RWPE2 (cell line): ENCODE measurements around the gene EXOC6B.

Experiments
- ATAC-seq: fragments of 200-7000 bp; cut with Tn5 transposase; 3 replicates; pipeline ENCODE4 v1.9.1; 2021; ENCODE audit warnings: low read depth
- DNase-seq: peaks from one replicate; pipeline ENCODE4 v3.0.0-alpha.2; 2020; ENCODE audit warnings: low spot score
- H3K27ac ChIP-seq: fragments of 450-650 bp; 2 replicates; pipeline ENCODE4 v1.5.1; 2017; ENCODE audit warnings: mild to moderate bottlenecking; ENCODE audit not compliant: poor library complexity, severe bottlenecking
- H3K27me3 ChIP-seq: fragments of 250-450 bp; sonication (Bioruptor Pico); 2 replicates; pipeline ENCODE4 v1.5.1; 2021; ENCODE audit warnings: mild to moderate bottlenecking, moderate library complexity; ENCODE audit not compliant: insufficient read depth, poor library complexity, severe bottlenecking
- H3K36me3 ChIP-seq: fragments of 250-450 bp; sonication (Bioruptor Pico); 2 replicates; pipeline ENCODE4 v1.5.1; 2020; ENCODE audit warnings: low read depth, mild to moderate bottlenecking, moderate library complexity
- H3K4me1 ChIP-seq: fragments of 250-450 bp; sonication (Bioruptor Pico); 2 replicates; pipeline ENCODE4 v1.5.1; 2021; ENCODE audit warnings: mild to moderate bottlenecking, moderate library complexity; ENCODE audit not compliant: insufficient read depth, poor library complexity, severe bottlenecking
- H3K4me3 ChIP-seq: fragments of 250-450 bp; sonication (Bioruptor Pico); 2 replicates; pipeline ENCODE4 v1.5.1; 2021; ENCODE audit warnings: mild to moderate bottlenecking, moderate library complexity; ENCODE audit not compliant: severe bottlenecking
- H3K9me3 ChIP-seq: fragments of 250-450 bp; sonication (Bioruptor Pico); 2 replicates; pipeline ENCODE4 v1.5.1; 2021; ENCODE audit warnings: mild to moderate bottlenecking, moderate library complexity; ENCODE audit not compliant: severe bottlenecking
- TF ChIP-seq, protein P1 (sequence below): fragments of 450-650 bp; IDR thresholded peaks from one replicate; pipeline ENCODE4 v1.5.1; 2017; ENCODE audit warnings: mild to moderate bottlenecking, moderate library complexity; ENCODE audit not compliant: poor library complexity, severe bottlenecking

EXOC6B gene

DNA sequence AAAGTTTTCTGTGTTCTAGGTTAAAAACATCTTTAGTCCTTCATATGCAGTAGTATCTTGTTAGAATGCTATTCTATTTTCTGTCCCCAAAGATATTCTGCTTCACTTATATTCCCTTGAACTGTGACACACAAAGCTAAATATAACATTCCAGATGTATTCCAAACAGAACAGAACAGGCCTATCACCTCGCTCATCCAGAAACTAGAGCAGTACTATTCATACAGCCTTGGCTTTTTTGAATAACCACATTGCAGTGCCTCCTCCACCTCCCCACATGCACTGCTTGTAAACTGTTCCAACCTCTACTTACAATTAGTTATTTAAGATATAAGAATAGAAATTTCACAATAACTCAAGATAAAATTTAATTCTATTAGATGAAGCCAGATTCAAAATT, 196.8 kb downstream of the EXOC6B start:
- Histone ChIP-seq H3K4me1 (peaks cover 3% of the 10 kb centered on the region), H3K4me3 (no peak overlapping the region), H3K36me3 (no peaks in the 10 kb centered on the region), H3K27me3 (no peaks in the 10 kb centered on the region), H3K9me3 (no peaks in the 10 kb centered on the region), H3K27ac (no peak overlapping the region)
- TF ChIP-seq, protein P1, sequence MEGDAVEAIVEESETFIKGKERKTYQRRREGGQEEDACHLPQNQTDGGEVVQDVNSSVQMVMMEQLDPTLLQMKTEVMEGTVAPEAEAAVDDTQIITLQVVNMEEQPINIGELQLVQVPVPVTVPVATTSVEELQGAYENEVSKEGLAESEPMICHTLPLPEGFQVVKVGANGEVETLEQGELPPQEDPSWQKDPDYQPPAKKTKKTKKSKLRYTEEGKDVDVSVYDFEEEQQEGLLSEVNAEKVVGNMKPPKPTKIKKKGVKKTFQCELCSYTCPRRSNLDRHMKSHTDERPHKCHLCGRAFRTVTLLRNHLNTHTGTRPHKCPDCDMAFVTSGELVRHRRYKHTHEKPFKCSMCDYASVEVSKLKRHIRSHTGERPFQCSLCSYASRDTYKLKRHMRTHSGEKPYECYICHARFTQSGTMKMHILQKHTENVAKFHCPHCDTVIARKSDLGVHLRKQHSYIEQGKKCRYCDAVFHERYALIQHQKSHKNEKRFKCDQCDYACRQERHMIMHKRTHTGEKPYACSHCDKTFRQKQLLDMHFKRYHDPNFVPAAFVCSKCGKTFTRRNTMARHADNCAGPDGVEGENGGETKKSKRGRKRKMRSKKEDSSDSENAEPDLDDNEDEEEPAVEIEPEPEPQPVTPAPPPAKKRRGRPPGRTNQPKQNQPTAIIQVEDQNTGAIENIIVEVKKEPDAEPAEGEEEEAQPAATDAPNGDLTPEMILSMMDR: no peak
- DNase-seq: no peak
- no peak for ATAC-seq

DNA sequence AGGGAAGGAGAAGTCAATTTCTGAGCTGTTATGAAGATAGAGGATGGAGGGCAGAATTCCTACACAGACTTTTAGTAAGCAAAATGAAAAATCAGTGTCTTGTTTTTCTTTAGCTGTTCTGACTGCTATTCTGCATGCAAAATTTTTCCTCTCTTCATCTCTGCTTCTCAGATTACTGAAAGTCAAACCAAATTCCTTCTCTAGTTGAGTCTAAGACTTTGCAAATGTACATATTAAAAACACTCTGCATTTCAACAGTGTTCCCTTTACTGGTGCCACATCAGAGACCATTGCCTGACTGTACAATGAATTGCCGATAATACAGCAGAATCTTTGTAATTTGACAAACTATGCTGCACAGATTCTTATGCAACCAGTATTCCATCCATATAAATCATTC, 198.8 kb downstream of the EXOC6B start:
- no peak for ATAC-seq
- no peaks in the 10 kb centered on the region for H3K36me3 ChIP-seq
- H3K4me3 ChIP-seq: no peak overlapping the region
- no peak overlapping the region for H3K27ac ChIP-seq
- H3K4me1 ChIP-seq: peaks cover 3% of the 10 kb centered on the region
- no peak for DNase-seq
- TF ChIP-seq, protein P1: no peak
- H3K9me3 ChIP-seq: no peaks in the 10 kb centered on the region
- no peaks in the 10 kb centered on the region for H3K27me3 ChIP-seq

DNA sequence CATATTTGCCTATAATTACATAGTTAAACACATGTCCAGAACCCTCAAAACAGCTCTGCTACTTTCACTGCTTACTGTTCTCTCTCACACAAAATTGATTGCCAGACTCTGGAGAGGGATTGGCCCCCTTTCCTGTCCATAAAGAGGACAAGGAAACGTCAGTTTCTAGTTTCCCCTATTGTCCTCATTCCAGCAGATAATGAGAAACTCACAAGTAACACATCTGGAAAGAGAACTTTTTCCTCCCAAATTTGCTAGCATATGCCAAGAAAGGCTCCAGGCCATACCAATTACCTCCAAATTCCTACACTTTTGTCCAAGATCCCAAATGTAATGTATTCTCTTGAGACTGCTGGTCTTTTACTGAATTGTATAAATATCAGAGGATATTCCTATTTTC, 200.5 kb downstream of the EXOC6B start:
- Histone ChIP-seq H3K27me3 (no peaks in the 10 kb centered on the region), H3K4me1 (no peaks in the 10 kb centered on the region), H3K27ac (no peak overlapping the region), H3K36me3 (no peaks in the 10 kb centered on the region), H3K4me3 (no peak overlapping the region), H3K9me3 (no peaks in the 10 kb centered on the region)
- ATAC-seq (no peak), DNase-seq (no peak)
- TF ChIP-seq, protein P1: no peak

DNA sequence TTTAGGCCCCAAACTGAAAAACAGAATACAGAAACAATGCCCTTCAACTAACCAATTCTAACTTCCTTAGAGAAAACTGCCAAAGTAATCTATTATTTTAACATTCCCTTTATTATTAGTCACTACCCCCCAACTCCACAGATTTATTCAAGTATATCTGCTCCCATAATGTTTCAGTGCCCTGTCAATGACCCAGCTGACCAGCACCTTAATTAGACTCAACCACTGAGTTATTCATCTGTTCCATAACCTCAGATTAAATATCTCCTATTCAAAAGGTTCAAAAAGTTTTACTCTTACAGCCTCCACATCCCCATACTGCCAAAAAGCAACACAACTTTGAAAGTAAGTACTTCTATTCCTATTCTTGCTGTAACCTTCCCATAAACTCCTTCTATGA, 202.4 kb downstream of the EXOC6B start:
- Histone ChIP-seq H3K36me3 (no peaks in the 10 kb centered on the region), H3K27me3 (no peaks in the 10 kb centered on the region), H3K9me3 (no peaks in the 10 kb centered on the region), H3K4me1 (no peaks in the 10 kb centered on the region), H3K4me3 (no peak overlapping the region), H3K27ac (no peak overlapping the region)
- TF ChIP-seq, protein P1: no peak
- ATAC-seq: no peak
- no peak for DNase-seq

DNA sequence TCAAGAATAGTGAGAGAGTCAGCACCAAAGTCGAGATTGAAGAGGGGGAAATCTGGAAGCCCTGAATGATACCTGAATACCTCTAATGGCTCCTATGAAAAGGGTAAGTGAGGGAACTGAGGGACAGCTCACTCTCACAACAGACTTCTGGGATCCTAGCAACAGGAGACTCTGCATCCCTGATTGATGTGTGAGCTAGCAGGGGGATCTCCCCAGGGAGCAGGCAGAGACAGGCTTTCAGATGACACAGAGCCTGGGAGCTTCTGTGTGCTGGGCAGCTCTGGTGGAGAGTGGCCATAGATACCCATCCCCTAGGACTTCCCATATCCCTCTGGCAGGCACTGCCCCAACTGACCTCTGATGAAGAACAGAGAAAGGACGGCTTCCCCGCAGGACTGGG, 206.2 kb downstream of the EXOC6B start:
- TF ChIP-seq, protein P1: no peak
- ATAC-seq: 0 out of 3 replicates have a peak, but pooled peaks have one; percentile 25

More for the DNA sequence above, 206.2 kb downstream of the EXOC6B start:
- H3K27ac ChIP-seq: no peak overlapping the region
- DNase-seq: no peak
- H3K27me3 ChIP-seq: no peaks in the 10 kb centered on the region
- no peaks in the 10 kb centered on the region for H3K4me1 ChIP-seq
- no peaks in the 10 kb centered on the region for H3K36me3 ChIP-seq
- no peaks in the 10 kb centered on the region for H3K9me3 ChIP-seq
- no peak overlapping the region for H3K4me3 ChIP-seq
